HG02884 (cell line): ENCODE measurements around the gene PCDHB13.
"Not testable (repeated sequence)": the region's sequence is repeated elsewhere in the genome, so short reads cannot be mapped to it uniquely, and the experiment has no call there.

ENCODE experiments used
- ATAC-seq: cut with Tn5 transposase; IDR thresholded peaks from one replicate; pipeline ENCODE4 v1.9.1; 2021; ENCODE audit warnings: mild to moderate bottlenecking, moderate library complexity; ENCODE audit not compliant: unreplicated experiment

PCDHB13 gene

GRCh38 chr5:141201126-141201525, 12.6 kb upstream of the PCDHB13 start:
- ATAC-seq, result not testable (repeated sequence)

DNA sequence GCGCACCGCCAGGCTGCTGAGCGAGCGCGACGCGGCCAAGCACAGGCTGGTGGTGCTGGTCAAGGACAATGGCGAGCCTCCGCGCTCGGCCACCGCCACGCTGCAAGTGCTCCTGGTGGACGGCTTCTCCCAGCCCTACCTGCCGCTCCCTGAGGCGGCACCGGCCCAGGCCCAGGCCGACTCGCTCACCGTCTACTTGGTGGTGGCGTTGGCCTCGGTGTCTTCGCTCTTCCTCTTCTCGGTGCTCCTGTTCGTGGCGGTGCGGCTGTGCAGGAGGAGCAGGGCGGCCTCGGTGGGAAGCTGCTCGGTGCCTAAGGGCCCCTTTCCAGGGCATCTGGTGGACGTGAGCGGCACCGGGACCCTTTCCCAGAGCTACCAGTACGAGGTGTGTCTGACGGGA, 12.1 kb upstream of the PCDHB13 start:
- ATAC-seq, result not testable (repeated sequence)

- ATAC-seq, result no peak
These were observed 5.2 kb upstream of the PCDHB13 start, which contains the start of gene PCDHB12 for GRCh38 chr5:141208478-141208877. PCDHB12 (plus strand) TSS chr5:141208719; CDS start chr5:141208908, 189 bp downstream.

DNA sequence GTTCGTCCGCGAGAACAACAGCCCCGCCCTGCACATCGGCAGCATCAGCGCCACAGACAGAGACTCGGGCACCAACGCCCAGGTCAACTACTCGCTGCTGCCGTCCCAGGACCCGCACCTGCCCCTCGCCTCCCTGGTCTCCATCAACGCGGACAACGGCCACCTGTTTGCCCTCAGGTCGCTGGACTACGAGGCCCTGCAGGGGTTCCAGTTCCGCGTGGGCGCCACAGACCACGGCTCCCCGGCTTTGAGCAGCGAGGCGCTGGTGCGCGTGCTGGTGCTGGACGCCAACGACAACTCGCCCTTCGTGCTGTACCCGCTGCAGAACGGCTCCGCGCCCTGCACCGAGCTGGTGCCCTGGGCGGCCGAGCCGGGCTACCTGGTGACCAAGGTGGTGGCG, 3.4 kb upstream of the PCDHB13 start:
- ATAC-seq, result not testable (repeated sequence)

GRCh38 chr5:141210849-141211248, 2.9 kb upstream of the PCDHB13 start:
- ATAC-seq, result not testable (repeated sequence)

DNA sequence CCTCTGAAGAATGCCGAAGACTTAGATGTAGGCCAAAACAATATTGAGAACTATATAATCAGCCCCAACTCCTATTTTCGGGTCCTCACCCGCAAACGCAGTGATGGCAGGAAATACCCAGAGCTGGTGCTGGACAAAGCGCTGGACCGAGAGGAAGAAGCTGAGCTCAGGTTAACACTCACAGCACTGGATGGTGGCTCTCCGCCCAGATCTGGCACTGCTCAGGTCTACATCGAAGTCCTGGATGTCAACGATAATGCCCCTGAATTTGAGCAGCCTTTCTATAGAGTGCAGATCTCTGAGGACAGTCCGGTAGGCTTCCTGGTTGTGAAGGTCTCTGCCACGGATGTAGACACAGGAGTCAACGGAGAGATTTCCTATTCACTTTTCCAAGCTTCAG, 864 bp downstream of the PCDHB13 start:
- not testable (repeated sequence) for ATAC-seq

GRCh38 chr5:141215504-141215903, 1.8 kb downstream of the PCDHB13 start:
- ATAC-seq, result not testable (repeated sequence)

DNA sequence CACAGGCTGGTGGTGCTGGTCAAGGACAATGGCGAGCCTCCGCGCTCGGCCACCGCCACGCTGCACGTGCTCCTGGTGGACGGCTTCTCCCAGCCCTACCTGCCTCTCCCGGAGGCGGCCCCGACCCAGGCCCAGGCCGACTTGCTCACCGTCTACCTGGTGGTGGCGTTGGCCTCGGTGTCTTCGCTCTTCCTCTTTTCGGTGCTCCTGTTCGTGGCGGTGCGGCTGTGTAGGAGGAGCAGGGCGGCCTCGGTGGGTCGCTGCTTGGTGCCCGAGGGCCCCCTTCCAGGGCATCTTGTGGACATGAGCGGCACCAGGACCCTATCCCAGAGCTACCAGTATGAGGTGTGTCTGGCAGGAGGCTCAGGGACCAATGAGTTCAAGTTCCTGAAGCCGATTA, 2.3 kb downstream of the PCDHB13 start:
- ATAC-seq, result not testable (repeated sequence)

DNA sequence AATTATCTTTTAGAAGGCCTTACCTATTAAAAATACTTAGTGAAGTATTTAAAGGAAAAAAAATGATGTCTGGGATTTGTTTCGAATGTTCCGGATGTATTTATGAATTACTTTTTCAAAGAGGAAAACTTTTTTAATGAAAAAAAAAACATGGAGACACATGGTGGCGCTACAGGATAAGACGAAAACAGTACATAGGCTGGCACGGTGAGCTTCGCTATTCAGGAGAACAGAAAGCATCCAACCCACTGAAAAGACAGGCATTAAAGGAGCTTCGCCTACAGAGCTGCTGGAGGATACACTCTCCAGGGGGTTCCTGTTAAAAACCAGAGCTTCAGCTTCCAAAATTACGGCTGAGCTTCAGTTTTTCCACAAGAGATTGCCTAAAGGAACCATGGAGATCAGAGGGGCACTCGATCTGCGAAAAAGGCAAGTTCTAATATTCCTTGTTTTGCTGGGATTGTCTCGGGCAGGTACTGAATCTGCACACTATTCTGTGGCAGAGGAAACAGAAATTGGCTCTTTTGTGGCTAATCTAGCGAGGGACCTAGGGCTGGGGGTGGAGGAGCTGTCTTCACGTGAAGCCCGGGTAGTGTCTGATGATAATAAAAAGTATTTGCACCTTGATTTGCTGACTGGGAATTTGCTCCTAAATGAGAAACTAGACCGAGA, 9.5 kb downstream of the PCDHB13 start, which contains the start of gene PCDHB14:
TSS of gene PCDHB14 (plus strand) at position 232 of the 672 bp plus-strand sequence. CDS start at position 395, 163 bp downstream.
- no peak for ATAC-seq

DNA sequence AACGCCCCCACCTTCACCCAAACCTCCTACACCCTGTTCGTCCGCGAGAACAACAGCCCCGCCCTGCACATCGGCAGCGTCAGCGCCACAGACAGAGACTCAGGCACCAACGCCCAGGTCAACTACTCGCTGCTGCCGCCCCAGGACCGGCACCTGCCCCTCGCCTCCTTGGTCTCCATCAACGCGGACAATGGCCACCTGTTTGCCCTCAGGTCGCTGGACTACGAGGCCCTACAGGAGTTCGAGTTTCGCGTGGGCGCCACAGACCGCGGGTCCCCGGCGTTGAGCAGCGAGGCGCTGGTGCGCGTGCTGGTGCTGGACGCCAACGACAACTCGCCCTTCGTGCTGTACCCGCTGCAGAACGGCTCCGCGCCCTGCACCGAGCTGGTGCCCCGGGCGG, 11.1 kb downstream of the PCDHB13 start:
- ATAC-seq, result not testable (repeated sequence)

DNA sequence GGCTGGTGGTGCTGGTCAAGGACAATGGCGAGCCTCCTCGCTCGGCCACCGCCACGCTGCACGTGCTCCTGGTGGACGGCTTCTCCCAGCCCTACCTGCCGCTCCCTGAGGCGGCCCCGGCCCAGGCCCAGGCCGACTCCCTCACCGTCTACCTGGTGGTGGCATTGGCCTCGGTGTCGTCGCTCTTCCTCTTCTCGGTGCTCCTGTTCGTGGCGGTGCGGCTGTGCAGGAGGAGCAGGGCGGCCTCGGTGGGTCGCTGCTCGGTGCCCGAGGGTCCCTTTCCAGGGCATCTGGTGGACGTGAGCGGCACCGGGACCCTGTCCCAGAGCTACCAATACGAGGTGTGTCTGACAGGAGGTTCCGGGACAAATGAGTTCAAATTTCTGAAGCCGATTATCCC, 11.7 kb downstream of the PCDHB13 start:
- ATAC-seq, result not testable (repeated sequence)

GRCh38 chr5:141234109-141234667, 20.5 kb downstream of the PCDHB13 start:
- ATAC-seq, result no peak

DNA sequence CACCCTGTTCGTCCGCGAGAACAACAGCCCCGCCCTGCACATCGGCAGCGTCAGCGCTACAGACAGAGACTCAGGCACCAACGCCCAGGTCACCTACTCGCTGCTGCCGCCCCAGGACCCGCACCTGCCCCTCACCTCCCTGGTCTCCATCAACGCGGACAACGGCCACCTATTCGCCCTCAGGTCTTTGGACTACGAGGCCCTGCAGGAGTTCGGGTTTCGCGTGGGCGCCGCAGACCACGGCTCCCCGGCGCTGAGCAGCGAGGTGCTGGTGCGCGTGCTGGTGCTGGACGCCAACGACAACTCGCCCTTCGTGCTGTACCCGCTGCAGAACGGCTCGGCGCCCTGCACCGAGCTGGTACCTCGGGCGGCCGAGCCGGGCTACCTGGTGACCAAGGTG, 22.2 kb downstream of the PCDHB13 start:
- not testable (repeated sequence) for ATAC-seq

GRCh38 chr5:141236516-141237313, 23.0 kb downstream of the PCDHB13 start:
- no peak for ATAC-seq

DNA sequence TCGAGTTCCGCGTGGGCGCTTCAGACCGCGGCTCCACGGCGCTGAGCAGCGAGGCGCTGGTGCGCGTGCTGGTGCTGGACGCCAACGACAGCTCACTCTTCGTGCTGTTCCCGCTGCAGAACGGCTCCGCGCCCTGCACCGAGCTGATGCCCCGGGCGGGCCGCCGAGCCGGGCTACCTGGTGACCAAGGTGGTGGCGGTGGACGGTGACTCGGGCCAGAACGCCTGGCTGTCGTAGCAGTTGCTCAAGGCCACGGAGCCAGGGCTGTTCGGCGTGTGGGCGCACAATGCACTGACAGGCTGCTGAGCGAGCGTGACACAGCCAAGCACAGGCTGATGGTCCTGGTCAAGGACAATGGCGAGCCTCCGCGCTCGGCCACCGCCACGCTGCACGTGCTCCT, 27.8 kb downstream of the PCDHB13 start:
- no peak for ATAC-seq

GRCh38 chr5:141245250-141245717, 31.6 kb downstream of the PCDHB13 start, which contains the start of gene PCDHB15:
PCDHB15 (plus strand) TSS chr5:141245395; CDS start chr5:141245579, 184 bp downstream.
- ATAC-seq, result no peak

DNA sequence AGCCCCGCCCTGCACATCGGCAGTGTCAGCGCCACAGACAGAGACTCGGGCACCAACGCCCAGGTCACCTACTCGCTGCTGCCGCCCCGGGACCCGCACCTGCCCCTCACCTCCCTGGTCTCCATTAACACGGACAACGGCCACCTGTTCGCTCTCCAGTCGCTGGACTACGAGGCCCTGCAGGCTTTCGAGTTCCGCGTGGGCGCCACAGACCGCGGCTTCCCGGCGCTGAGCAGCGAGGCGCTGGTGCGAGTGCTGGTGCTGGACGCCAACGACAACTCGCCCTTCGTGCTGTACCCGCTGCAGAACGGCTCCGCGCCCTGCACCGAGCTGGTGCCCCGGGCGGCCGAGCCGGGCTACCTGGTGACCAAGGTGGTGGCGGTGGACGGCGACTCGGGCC, 33.3 kb downstream of the PCDHB13 start:
- not testable (repeated sequence) for ATAC-seq

DNA sequence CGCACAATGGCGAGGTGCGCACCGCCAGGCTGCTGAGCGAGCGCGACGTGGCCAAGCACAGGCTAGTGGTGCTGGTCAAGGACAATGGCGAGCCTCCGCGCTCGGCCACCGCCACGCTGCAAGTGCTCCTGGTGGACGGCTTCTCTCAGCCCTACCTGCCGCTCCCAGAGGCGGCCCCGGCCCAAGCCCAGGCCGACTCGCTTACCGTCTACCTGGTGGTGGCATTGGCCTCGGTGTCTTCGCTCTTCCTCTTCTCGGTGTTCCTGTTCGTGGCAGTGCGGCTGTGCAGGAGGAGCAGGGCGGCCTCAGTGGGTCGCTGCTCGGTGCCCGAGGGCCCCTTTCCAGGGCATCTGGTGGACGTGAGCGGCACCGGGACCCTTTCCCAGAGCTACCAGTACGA, 33.7 kb downstream of the PCDHB13 start:
- not testable (repeated sequence) for ATAC-seq

GRCh38 chr5:141250576-141250975, 36.9 kb downstream of the PCDHB13 start:
- ATAC-seq, result no peak

DNA sequence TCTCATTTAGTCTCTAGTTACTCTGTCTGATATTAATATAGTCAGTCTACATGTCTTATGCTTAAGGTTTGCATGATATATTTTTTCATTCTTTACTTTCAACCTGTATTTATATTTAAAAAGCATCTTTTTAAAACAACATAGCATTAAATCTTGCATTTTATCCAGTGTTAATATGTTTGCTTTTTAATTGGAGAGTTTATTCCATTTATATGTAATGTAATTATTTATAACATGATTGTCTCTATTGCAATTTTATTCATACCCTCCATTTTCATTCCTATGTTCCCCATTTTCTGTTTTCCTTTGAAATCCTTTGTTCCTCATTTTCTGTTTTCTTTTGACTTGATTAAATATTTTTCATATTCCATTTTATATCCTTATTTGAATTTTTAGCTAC, 44.7 kb downstream of the PCDHB13 start:
- no peak for ATAC-seq

GRCh38 chr5:141258948-141259347, 45.2 kb downstream of the PCDHB13 start:
- ATAC-seq, result no peak
